IPS DF 6.9 (cell line): ENCODE results near the gene HIPK1.
"Not testable (repeated sequence)": the region's sequence is repeated elsewhere in the genome, so short reads cannot be mapped to it uniquely, and the experiment has no call there.

Source experiments
- DNase-seq: peaks from one replicate; pipeline ENCODE4 v3.0.0-alpha.2; 2013; ENCODE audit warnings: low read depth, low spot score
- H3K27ac ChIP-seq: one replicate; pipeline ENCODE4 v1.5.1; 2013; ENCODE audit warnings: low read length, control low read depth
- H3K27me3 ChIP-seq: 2 replicates; pipeline ENCODE4 v1.6.1; 2013; ENCODE audit warnings: mild to moderate bottlenecking, low read length; ENCODE audit not compliant: control insufficient read depth, insufficient read depth
- H3K36me3 ChIP-seq: 2 replicates; pipeline ENCODE4 v1.6.1; 2013; ENCODE audit warnings: low read length; ENCODE audit not compliant: control insufficient read depth, insufficient read depth
- H3K4me1 ChIP-seq: 2 replicates; pipeline ENCODE4 v1.6.1; 2013; ENCODE audit warnings: low read length; ENCODE audit not compliant: control insufficient read depth, insufficient read depth
- H3K4me3 ChIP-seq: 2 replicates; pipeline ENCODE4 v1.5.1; 2013; ENCODE audit warnings: mild to moderate bottlenecking, low read length
- H3K9me3 ChIP-seq: 2 replicates; pipeline ENCODE4 v1.6.1; 2013; ENCODE audit warnings: low read length, inconsistent platforms; ENCODE audit not compliant: control insufficient read depth, insufficient read depth
- WGBS: extraction: QIAGEN DNeasy Blood & Tissue Kit; methylation state at CpG from one replicate; pipeline ENCODE4 v1.1.7; 2013; ENCODE audit warnings: mixed read lengths, missing lambda C conversion rate; ENCODE audit not compliant: insufficient read length, insufficient coverage; 5-methylcytosine and 5-hydroxymethylcytosine counted together

The HIPK1 gene

DNA sequence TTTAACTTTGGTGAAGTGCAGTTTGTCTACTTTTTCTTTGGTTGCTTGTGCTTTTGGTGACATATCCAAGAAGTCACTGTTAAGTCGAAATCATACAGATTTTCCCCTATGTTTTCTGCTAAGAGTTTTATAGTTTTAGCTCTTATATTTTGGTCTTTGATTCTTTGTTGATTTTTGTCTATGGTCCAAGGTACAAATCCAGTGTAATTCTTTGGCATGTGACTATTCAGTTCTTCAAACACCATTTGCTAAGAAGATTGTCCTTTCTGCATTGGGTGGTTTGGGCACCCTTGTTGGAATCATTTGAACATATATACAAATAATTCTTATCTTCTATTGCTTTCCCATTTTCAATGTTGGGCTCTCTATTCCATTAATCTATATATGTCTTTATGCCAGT is 16.2 kb downstream of the HIPK1 start:
- Histone ChIP-seq H3K4me3 (no peak overlapping the region), H3K27ac (no peak overlapping the region), H3K4me1 (no peaks in the 10 kb centered on the region), H3K36me3 (peaks cover 8% of the 10 kb centered on the region; the same call in 1 of the 2 replicates), H3K27me3 (no peaks in the 10 kb centered on the region), H3K9me3 (no peaks in the 10 kb centered on the region)
- no CpG with 5 or more reads among the region's 1 CpG for WGBS
- DNase-seq, result no peak

DNA sequence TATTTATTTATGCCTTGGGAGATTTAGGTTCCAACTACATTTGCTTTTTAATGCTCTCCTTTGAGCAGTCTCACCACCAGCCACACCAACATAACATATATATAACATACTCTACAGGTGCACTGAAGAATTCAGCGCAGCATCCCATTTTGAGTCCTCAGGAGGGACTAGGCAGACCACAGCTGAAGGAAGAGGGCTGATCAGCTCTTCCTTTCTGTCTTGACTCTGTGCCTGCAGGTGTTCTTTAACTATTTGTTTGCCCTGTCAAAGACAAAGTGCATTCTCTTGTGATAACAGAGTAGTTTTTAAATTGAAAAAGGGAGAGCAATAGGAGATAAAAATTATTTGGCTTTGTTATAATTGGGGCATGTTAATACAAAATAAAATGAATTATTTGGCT is 17.0 kb downstream of the HIPK1 start:
- Histone ChIP-seq H3K4me1 (no peaks in the 10 kb centered on the region), H3K9me3 (no peaks in the 10 kb centered on the region), H3K4me3 (no peak overlapping the region), H3K36me3 (peaks cover 2% of the 10 kb centered on the region; the same call in 1 of the 2 replicates), H3K27ac (no peak overlapping the region), H3K27me3 (no peaks in the 10 kb centered on the region)
- DNase-seq, result no peak
- no CpG with 5 or more reads among the region's 1 CpG for WGBS

DNA sequence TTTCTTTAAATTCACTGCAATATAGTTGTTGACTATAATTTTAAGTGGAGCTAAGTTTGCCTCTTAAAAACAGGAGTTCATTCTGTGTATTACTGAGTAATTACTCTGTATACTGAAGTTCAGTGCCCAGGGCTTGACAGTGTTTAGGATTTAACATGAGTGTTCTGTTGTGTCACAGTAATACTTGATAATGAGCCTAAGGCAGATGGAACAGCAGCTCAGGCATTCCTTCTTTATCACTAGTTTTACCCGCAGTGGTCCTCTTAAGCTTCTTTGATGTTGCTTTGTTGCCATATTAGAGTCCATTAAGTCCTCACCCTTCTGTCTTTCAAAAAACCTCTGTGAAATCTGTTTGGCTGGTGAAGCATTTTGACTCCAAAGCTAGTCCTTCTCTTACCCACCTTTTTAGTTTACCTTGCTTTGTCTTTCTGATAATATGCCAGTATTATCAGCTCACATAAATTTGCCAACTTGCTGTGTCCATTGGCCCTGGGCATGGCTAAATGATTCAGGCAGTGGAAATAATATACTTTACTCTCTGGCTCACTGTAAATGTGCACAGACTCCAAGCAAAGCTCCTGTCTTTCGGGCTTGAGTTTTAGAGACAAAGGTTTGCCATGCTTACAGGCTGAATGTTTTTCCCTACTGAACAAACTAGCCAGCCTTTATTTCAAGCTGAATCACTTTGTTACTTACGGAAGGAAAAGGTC is 17.7 kb downstream of the HIPK1 start:
- no peaks in the 10 kb centered on the region for H3K9me3 ChIP-seq
- no peaks in the 10 kb centered on the region for H3K4me1 ChIP-seq
- H3K4me3 ChIP-seq, result no peak overlapping the region
- no peak overlapping the region for H3K27ac ChIP-seq
- no CpG with 5 or more reads among the region's 3 CpGs for WGBS
- H3K27me3 ChIP-seq, result no peaks in the 10 kb centered on the region
- no peaks in the 10 kb centered on the region; the same call in 1 of the 2 replicates for H3K36me3 ChIP-seq
- no peak for DNase-seq

DNA sequence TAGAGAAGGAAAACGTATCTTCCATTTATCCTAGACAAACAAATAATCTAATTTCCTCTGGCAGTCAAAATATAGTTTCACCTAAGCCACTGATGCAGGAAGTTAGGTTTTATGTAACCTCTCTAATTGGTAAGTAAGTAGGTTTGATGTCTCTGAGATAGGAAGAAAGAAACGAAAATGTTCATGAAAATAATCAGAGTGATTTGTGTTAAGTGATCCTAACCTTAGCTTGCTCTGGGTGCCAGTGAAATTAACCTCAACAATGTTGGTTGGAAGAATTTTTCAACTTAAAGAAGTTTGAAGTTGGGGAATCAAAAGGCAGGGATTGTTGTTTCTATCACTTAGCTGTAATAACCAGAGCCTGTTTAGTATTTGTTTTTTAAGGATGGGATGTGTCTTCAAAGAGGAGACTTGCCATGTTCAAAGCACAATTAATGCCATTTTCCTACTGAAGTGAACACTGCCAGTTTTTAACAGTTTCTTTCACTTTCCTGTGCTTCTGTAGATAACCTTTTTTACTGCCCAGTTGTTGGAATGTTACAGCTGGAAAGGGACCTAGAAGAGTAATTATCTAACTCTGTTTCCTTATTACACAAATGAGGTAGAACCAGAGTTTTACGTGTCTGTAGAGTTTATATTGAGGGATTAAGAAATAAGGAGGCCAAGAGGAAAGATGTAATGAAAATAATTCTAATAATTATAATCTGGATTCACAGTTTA is 18.4 kb downstream of the HIPK1 start:
- Histone ChIP-seq H3K27ac (no peak overlapping the region), H3K4me1 (no peaks in the 10 kb centered on the region), H3K27me3 (no peaks in the 10 kb centered on the region), H3K9me3 (no peaks in the 10 kb centered on the region), H3K4me3 (no peak overlapping the region), H3K36me3 (no peaks in the 10 kb centered on the region; the same call in 1 of the 2 replicates)
- WGBS, result no CpG with 5 or more reads among the region's 3 CpGs
- DNase-seq, result no peak

DNA sequence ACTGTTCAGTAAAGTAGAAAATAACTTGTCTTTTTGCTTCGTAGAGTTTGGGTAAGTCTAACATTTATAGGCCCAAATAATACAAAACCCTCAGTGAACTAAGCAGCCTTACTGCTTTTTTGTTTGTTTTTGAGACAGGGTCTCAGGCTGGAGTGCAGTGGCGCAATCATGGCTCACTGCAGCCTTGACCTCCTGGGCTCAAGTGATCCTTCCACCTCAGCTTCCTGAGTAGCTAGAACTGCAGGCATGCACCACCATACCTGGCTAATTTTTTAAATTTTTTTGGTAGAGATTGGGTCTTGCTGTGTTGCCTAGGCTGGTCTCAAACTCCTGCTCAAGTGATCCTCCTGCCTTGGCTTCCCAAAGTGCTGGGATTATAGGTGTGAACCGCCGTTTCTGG is 19.0 kb downstream of the HIPK1 start:
- WGBS, result no CpG with 5 or more reads among the region's 4 CpGs
- not testable (repeated sequence) for H3K27me3 ChIP-seq, H3K36me3 ChIP-seq, H3K4me1 ChIP-seq, H3K9me3 ChIP-seq, DNase-seq, H3K27ac ChIP-seq, H3K4me3 ChIP-seq

DNA sequence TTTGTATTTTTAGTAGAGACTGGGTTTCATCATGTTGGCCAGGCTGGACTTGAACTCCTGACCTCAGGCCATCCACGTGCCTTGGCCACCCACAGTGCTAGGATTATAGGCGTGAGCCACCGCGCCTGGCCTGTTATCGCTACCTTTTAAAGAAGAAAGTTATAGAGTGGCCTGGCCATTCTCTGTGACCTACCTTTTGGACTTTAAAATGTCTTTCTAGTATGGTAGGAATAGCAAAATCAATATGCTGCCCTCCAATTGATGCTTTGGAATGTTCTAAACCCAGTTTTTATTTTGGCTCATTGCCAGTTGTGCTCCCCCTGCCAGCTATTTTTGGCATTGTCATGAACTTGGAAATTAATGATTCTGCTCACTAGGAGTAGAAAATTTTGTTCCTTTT is 19.9 kb downstream of the HIPK1 start:
- DNase-seq, result no peak
- H3K27ac ChIP-seq, result no peak overlapping the region

DNA sequence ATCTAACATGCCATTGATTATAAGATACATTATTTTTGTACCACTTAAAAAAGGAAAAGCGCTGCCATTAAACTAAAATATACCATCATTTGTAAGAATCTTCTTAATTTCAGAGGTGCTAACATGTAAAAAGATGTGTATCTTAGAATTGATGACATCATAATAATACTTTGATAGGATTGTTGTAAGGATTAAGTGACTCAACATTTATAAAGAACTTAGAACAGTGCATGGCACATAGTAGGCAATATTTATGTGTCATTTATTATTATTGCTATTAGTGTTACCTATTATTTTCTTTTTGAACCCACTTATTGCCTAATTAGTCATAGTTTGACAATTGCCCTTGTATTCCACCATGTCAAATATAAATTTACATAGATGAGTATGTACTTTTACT is 21.8 kb downstream of the HIPK1 start:
- Histone ChIP-seq H3K27ac (no peak overlapping the region), H3K36me3 (no peaks in the 10 kb centered on the region), H3K9me3 (no peaks in the 10 kb centered on the region), H3K4me1 (no peaks in the 10 kb centered on the region), H3K27me3 (no peaks in the 10 kb centered on the region), H3K4me3 (no peak overlapping the region)
- WGBS, result no CpG with 5 or more reads among the region's 1 CpG
- no peak for DNase-seq

More for the DNA sequence above, 19.9 kb downstream of the HIPK1 start:
- Histone ChIP-seq H3K4me1 (no peaks in the 10 kb centered on the region), H3K4me3 (no peak overlapping the region), H3K9me3 (no peaks in the 10 kb centered on the region), H3K36me3 (no peaks in the 10 kb centered on the region), H3K27me3 (no peaks in the 10 kb centered on the region)
- no CpG with 5 or more reads among the region's 5 CpGs for WGBS

DNA sequence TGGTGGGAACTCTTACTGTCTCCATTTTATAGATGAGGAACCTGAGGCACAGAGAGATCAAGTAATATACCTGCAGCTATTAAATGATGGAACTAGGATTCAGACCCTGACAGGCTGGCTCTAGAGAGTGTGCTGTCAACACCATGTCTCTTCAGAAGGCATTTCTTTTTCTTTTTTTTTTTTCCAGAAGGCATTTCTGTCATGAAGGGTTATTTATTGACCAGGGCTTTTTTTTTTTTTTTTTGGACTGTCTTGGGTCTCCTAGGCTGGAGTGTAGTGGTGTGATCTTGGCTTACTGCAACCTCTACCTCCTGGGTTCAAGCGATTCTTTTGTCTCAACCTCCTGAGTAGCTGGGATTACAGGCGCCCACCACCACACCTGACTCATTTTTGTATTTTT is 22.6 kb downstream of the HIPK1 start:
- Histone ChIP-seq H3K4me3 (no peak overlapping the region), H3K4me1 (no peaks in the 10 kb centered on the region), H3K36me3 (no peaks in the 10 kb centered on the region), H3K27ac (no peak overlapping the region), H3K9me3 (no peaks in the 10 kb centered on the region), H3K27me3 (no peaks in the 10 kb centered on the region)
- WGBS, result no CpG with 5 or more reads among the region's 2 CpGs
- DNase-seq, result no peak

DNA sequence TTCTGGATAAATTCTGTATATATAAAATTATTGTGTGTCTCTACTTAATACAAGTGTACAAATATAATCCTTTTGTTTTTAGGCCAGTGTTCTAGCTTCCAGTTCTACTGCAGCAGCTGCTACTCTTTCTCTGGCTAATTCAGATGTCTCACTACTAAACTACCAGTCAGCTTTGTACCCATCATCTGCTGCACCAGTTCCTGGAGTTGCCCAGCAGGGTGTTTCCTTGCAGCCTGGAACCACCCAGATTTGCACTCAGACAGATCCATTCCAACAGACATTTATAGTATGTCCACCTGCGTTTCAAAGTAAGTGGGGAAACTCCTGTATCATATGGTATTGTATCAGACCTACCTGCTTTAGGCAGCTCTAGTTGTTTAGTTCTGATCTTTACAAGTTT is 28.9 kb downstream of the HIPK1 start:
- Histone ChIP-seq H3K27me3 (no peaks in the 10 kb centered on the region), H3K27ac (no peak overlapping the region), H3K4me3 (no peak overlapping the region), H3K9me3 (no peaks in the 10 kb centered on the region), H3K36me3 (peaks cover 3% of the 10 kb centered on the region; the same call in 1 of the 2 replicates), H3K4me1 (no peaks in the 10 kb centered on the region)
- WGBS, result no CpG with 5 or more reads among the region's 1 CpG
- no peak for DNase-seq

DNA sequence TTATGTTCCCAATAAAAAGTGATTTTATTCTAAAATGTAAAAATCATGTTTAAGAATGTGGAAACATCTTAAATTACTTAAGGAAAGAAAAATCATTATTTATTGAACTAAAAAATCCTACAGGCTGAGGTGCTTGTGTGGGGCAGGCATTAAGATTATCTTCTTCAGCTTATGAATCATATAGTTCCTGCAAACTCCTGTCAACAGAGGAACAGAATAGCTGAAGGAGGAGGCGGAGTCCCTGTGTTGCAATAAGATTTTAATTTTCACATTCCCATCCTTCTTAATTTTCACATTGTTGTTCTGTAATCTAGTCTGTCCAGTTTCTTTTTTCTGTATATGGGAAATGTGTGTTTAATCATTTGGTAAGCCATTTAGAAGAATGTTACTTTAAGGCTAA is 29.6 kb downstream of the HIPK1 start:
- Histone ChIP-seq H3K27me3 (no peaks in the 10 kb centered on the region), H3K36me3 (peaks cover 3% of the 10 kb centered on the region; the same call in 1 of the 2 replicates), H3K4me1 (no peaks in the 10 kb centered on the region), H3K27ac (no peak overlapping the region), H3K4me3 (no peak overlapping the region), H3K9me3 (no peaks in the 10 kb centered on the region)
- no CpG with 5 or more reads among the region's 1 CpG for WGBS
- no peak for DNase-seq
